ENCODE data around the gene RERE. TPM values are rescaled to one million over a fixed set of nuclear protein-coding genes. Genes with fewer than 3 reads are reported as not detected.
"Not testable (repeated sequence)": the region's sequence is repeated elsewhere in the genome, so short reads cannot be mapped to it uniquely, and the experiment has no call there.

The RERE gene
- total RNA-seq, 2 experiments from 2014 or later, result 45.8 to 57.1 TPM

GRCh38 chr1:8447616-8448150 is 369.8 kb downstream of the RERE start:
- no peak for DNase-seq
- TF ChIP-seq CTCF (IDR thresholded peaks at IDR 0.05), result no peak
- Mint-ChIP-seq H3K4me3 (no peak overlapping the region), H3K27me3 (no peaks in the 10 kb centered on the region), H3K36me3 (ENCODE audit: low read depth) (peaks cover 17% of the 10 kb centered on the region), H3K9me3 (no peaks in the 10 kb centered on the region), H3K27ac (no peak overlapping the region), H3K4me1 (ENCODE audit: low read depth) (peaks cover 12% of the 10 kb centered on the region)
- intact Hi-C loops (cut with micrococcal nuclease), result no loop called here
- ChIA-PET POLR2A (no interaction called here), CTCF (no interaction called here)
- no peak for ATAC-seq

- Mint-ChIP-seq H3K27ac (peak overlapping the region; percentile 25), H3K36me3 (ENCODE audit: low read depth) (peaks cover 19% of the 10 kb centered on the region), H3K4me1 (ENCODE audit: low read depth) (peaks cover 12% of the 10 kb centered on the region)
- POLR2A ChIA-PET; H3K27me3 Mint-ChIP-seq; intact Hi-C loops (cut with micrococcal nuclease); H3K9me3 Mint-ChIP-seq; H3K4me3 Mint-ChIP-seq: not testable (repeated sequence)
- CTCF ChIA-PET, result interaction anchor here (0.9 to 1.8 kb wide), 2 partner anchors 17 to 152 kb away, joined by 3 to 4 read pairs; no protein-coding TSS in a partner anchor
- ATAC-seq (peak; percentile 30), DNase-seq (peak; percentile 42)
Measured at GRCh38 chr1:8446119-8446518, 371.3 kb downstream of the RERE start.

- Mint-ChIP-seq H3K4me3 (no peak overlapping the region), H3K9me3 (no peaks in the 10 kb centered on the region)
- no peak for ATAC-seq
Measured at GRCh38 chr1:8443558-8444194, 373.8 kb downstream of the RERE start.

GRCh38 chr1:8441426-8441825 is 376.0 kb downstream of the RERE start:
- Mint-ChIP-seq H3K4me3 (no peak overlapping the region), H3K4me1 (ENCODE audit: low read depth) (peaks cover 16% of the 10 kb centered on the region), H3K9me3 (no peaks in the 10 kb centered on the region), H3K27ac (no peak overlapping the region), H3K27me3 (no peaks in the 10 kb centered on the region), H3K36me3 (ENCODE audit: low read depth) (peaks cover 15% of the 10 kb centered on the region)
- TF ChIP-seq CTCF (IDR thresholded peaks at IDR 0.05), result no peak
- CTCF ChIA-PET, result interaction anchor here (1.2 kb wide), 1 partner anchor 31 kb away, joined by 3 read pairs; no protein-coding TSS in a partner anchor
- POLR2A ChIA-PET, result interaction anchor here (1.7 kb wide), 1 partner anchor 418 kb away, joined by 4 read pairs; no protein-coding TSS in a partner anchor
- intact Hi-C loops (cut with micrococcal nuclease), result no loop called here
- ATAC-seq (no peak), DNase-seq (no peak)

More at GRCh38 chr1:8443558-8444194, 373.8 kb downstream of the RERE start:
- ChIA-PET CTCF (interaction anchor here (0.7 to 2.5 kb wide), 3 partner anchors 12 to 24 kb away, joined by 3 to 7 read pairs (median 3); no protein-coding TSS in a partner anchor), POLR2A (no interaction called here)
- intact Hi-C loops (cut with micrococcal nuclease), result no loop called here
- Mint-ChIP-seq H3K27ac (no peak overlapping the region), H3K27me3 (no peaks in the 10 kb centered on the region), H3K4me1 (ENCODE audit: low read depth) (peaks cover 20% of the 10 kb centered on the region), H3K36me3 (ENCODE audit: low read depth) (peaks cover 19% of the 10 kb centered on the region)
- TF ChIP-seq CTCF (IDR thresholded peaks at IDR 0.05), result no peak
- no peak for DNase-seq

GRCh38 chr1:8439015-8439702 is 378.3 kb downstream of the RERE start:
- H3K27me3 Mint-ChIP-seq, result no peaks in the 10 kb centered on the region
- ChIA-PET CTCF (interaction anchor here (1.1 to 1.3 kb wide), 3 partner anchors 18 to 424 kb away, joined by 3 read pairs; no protein-coding TSS in a partner anchor), POLR2A (no interaction called here)
- no peak for TF ChIP-seq CTCF (IDR thresholded peaks at IDR 0.05)
- intact Hi-C loops (cut with micrococcal nuclease), result no loop called here
- H3K36me3 Mint-ChIP-seq (ENCODE audit: low read depth), result peaks cover 5% of the 10 kb centered on the region
- H3K9me3 Mint-ChIP-seq, result no peaks in the 10 kb centered on the region
- no peak overlapping the region for H3K27ac Mint-ChIP-seq
- no peak overlapping the region for H3K4me3 Mint-ChIP-seq
- DNase-seq (no peak), ATAC-seq (no peak)
- H3K4me1 Mint-ChIP-seq (ENCODE audit: low read depth), result peaks cover 8% of the 10 kb centered on the region
